Measurements from ENCODE around the gene RIPK4. TPM values are rescaled to one million over a fixed set of nuclear protein-coding genes. Genes with fewer than 3 reads are reported as not detected.

RIPK4 gene
- total RNA-seq, 1 donor from 2014 or later, result 28.0 TPM

GRCh38 chr21:41749286-41749685 is 17.6 kb downstream of the RIPK4 start:
- Histone ChIP-seq H3K27ac (no peak overlapping the region), H3K4me1 (peaks cover 44% of the 10 kb centered on the region)

GRCh38 chr21:41747943-41748738 is 18.7 kb downstream of the RIPK4 start:
- Histone ChIP-seq H3K4me1 (peaks cover 37% of the 10 kb centered on the region), H3K4me3 (no peak overlapping the region), H3K36me3 (peaks cover 0 to 6% of the 10 kb centered on the region in 2 donors), H3K9me3 (no peaks in the 10 kb centered on the region), H3K27ac (no peak overlapping the region), H3K27me3 (no peaks in the 10 kb centered on the region)
- DNase-seq (ENCODE audit: extremely low spot score in 2 of 2), result no peak
- TF ChIP-seq POLR2A (IDR thresholded peaks at IDR 0.05), result no peak
- intact Hi-C loops (cut with DNase I), result no loop called here

More at GRCh38 chr21:41749286-41749685, 17.6 kb downstream of the RIPK4 start:
- H3K4me3 ChIP-seq, result no peak overlapping the region
- H3K27me3 ChIP-seq, result no peaks in the 10 kb centered on the region
- no peak for DNase-seq (ENCODE audit: extremely low spot score in 2 of 2)
- intact Hi-C loops (cut with DNase I), result no loop called here
- peaks cover 0 to 6% of the 10 kb centered on the region in 2 donors for H3K36me3 ChIP-seq
- TF ChIP-seq CTCF (IDR thresholded peaks at IDR 0.05) (no peak), POLR2AphosphoS5 (IDR thresholded peaks at IDR 0.05; ENCODE audit: insufficient read depth in 1 of 2, low read depth in 1 of 2) (no peak), POLR2A (IDR thresholded peaks at IDR 0.05) (no peak)
- no peaks in the 10 kb centered on the region for H3K9me3 ChIP-seq

- Histone ChIP-seq H3K36me3 (peaks cover 0 to 6% of the 10 kb centered on the region in 2 donors), H3K27ac (no peak overlapping the region), H3K4me3 (no peak overlapping the region), H3K27me3 (no peaks in the 10 kb centered on the region), H3K4me1 (peaks cover 23% of the 10 kb centered on the region), H3K9me3 (no peaks in the 10 kb centered on the region)
- intact Hi-C loops (cut with DNase I), result no loop called here
- no peak for TF ChIP-seq POLR2A (IDR thresholded peaks at IDR 0.05)
- no peak for TF ChIP-seq POLR2AphosphoS5 (IDR thresholded peaks at IDR 0.05; ENCODE audit: insufficient read depth in 1 of 2, low read depth in 1 of 2)
- no peak for TF ChIP-seq CTCF (IDR thresholded peaks at IDR 0.05)
- DNase-seq (ENCODE audit: extremely low spot score in 2 of 2), result no peak
Measured at GRCh38 chr21:41746744-41747006, 20.2 kb downstream of the RIPK4 start.

- H3K36me3 ChIP-seq, result peaks cover 0 to 6% of the 10 kb centered on the region in 2 donors
- DNase-seq (ENCODE audit: extremely low spot score in 2 of 2), result no peak
- H3K9me3 ChIP-seq, result no peaks in the 10 kb centered on the region
- H3K4me1 ChIP-seq, result peaks cover 20% of the 10 kb centered on the region
- no peaks in the 10 kb centered on the region for H3K27me3 ChIP-seq
- H3K27ac ChIP-seq, result no peak overlapping the region
- TF ChIP-seq CTCF (IDR thresholded peaks at IDR 0.05), result no peak
- no peak for TF ChIP-seq POLR2A (IDR thresholded peaks at IDR 0.05)
- TF ChIP-seq POLR2AphosphoS5 (IDR thresholded peaks at IDR 0.05; ENCODE audit: insufficient read depth in 1 of 2, low read depth in 1 of 2), result no peak
- H3K4me3 ChIP-seq, result no peak overlapping the region
- intact Hi-C loops (cut with DNase I), result no loop called here
Measured at GRCh38 chr21:41745971-41746743, 20.7 kb downstream of the RIPK4 start.

GRCh38 chr21:41745026-41745820 is 21.6 kb downstream of the RIPK4 start:
- Histone ChIP-seq H3K4me3 (no peak overlapping the region), H3K27ac (no peak overlapping the region), H3K27me3 (no peaks in the 10 kb centered on the region), H3K4me1 (peaks cover 10% of the 10 kb centered on the region), H3K9me3 (no peaks in the 10 kb centered on the region), H3K36me3 (peaks cover 0 to 6% of the 10 kb centered on the region in 2 donors)
- TF ChIP-seq POLR2A (IDR thresholded peaks at IDR 0.05) (no peak), CTCF (IDR thresholded peaks at IDR 0.05) (no peak), POLR2AphosphoS5 (IDR thresholded peaks at IDR 0.05; ENCODE audit: insufficient read depth in 1 of 2, low read depth in 1 of 2) (no peak)
- intact Hi-C loops (cut with DNase I), result no loop called here
- no peak for DNase-seq (ENCODE audit: extremely low spot score in 2 of 2)
